DLD1 (cell line): ENCODE data around the gene FDPS.

ENCODE experiments used
- in situ Hi-C: cut with HindIII; loops from 2 replicates; pipeline ENCODE4 v1.10.0; 2017; ENCODE audit warnings: low sequenced_read_pairs

Gene FDPS

GRCh38 chr1:155308493-155309422 is at the start of gene FDPS:
TSS of gene FDPS (plus strand) at chr1:155308866. CDS start at chr1:155309790, 924 bp downstream.
- in situ Hi-C loops: no loop called here

GRCh38 chr1:155260276-155260675 is 48.4 kb upstream of the FDPS start:
- in situ Hi-C loops: no loop called here

GRCh38 chr1:155261493-155261851 is 47.2 kb upstream of the FDPS start:
- in situ Hi-C loops: no loop called here

- in situ Hi-C loops: no loop called here
Observed at GRCh38 chr1:155261852-155262673, 46.6 kb upstream of the FDPS start, which contains the start of gene SCAMP3. TSS of gene SCAMP3 (minus strand) at chr1:155262360. CDS start at chr1:155262151, 209 bp downstream.

GRCh38 chr1:155263067-155263466 is 45.6 kb upstream of the FDPS start:
- in situ Hi-C loops: no loop called here

GRCh38 chr1:155266553-155266952 is 42.1 kb upstream of the FDPS start:
- in situ Hi-C loops: no loop called here

- in situ Hi-C loops: no loop called here
Observed at GRCh38 chr1:155267373-155267772, 41.3 kb upstream of the FDPS start.

- in situ Hi-C loops: no loop called here
Observed at GRCh38 chr1:155268630-155269029, 40.0 kb upstream of the FDPS start.

- in situ Hi-C loops: no loop called here
Observed at GRCh38 chr1:155269381-155269780, 39.3 kb upstream of the FDPS start.

GRCh38 chr1:155272466-155273342 is 36.0 kb upstream of the FDPS start:
- in situ Hi-C loops: no loop called here

GRCh38 chr1:155273343-155274245 is 35.1 kb upstream of the FDPS start, which contains the start of gene CLK2:
TSS of gene CLK2 (minus strand) at chr1:155273504. CDS start at chr1:155270977, 2,527 bp downstream.
- in situ Hi-C loops: no loop called here

- in situ Hi-C loops: no loop called here
Observed at GRCh38 chr1:155277070-155277901, 31.4 kb upstream of the FDPS start, which contains the start of gene HCN3. TSS of gene HCN3 (plus strand) at chr1:155277463. CDS start at chr1:155277591, 128 bp downstream.

GRCh38 chr1:155277902-155278688 is 30.6 kb upstream of the FDPS start:
- in situ Hi-C loops: no loop called here

- in situ Hi-C loops: no loop called here
Observed at GRCh38 chr1:155278689-155279160, 29.9 kb upstream of the FDPS start.

GRCh38 chr1:155279268-155279667 is 29.4 kb upstream of the FDPS start:
- in situ Hi-C loops: no loop called here

GRCh38 chr1:155282488-155283091 is 26.1 kb upstream of the FDPS start:
- in situ Hi-C loops: no loop called here

GRCh38 chr1:155284476-155284875 is 24.2 kb upstream of the FDPS start:
- in situ Hi-C loops: no loop called here
